ENCODE data around the gene COL6A3. TPM values are rescaled to one million over a fixed set of nuclear protein-coding genes. Genes with fewer than 3 reads are reported as not detected.

Gene COL6A3
- total and polyA plus RNA-seq, 2 of the 13 experiments (the other 11 are each of a cell fraction or from before 2014, with no cell fraction given), result 0.03 TPM; not detected in 1

DNA sequence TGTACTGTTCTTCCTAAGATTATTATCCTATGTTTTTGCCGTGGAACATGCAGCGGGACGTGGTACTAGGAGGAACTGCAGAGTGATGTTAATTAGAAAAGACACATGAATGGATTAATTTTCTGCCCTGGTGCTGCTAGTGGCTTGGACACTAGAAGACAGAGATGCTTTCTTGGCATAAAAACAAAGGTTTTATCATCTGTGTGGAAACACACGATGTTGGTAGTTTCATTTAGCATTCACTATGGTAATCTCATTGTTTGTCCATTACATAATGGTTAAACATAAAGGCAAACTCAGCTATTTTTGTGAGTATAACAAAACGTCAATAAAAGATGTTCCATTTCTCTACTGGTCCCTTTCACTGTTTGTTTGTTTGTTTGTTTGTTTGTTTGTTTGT is 22.8 kb downstream of the COL6A3 start (continued):
- TF ChIP-seq IKZF1 (IDR thresholded peaks at IDR 0.05), result no peak
- no peak for TF ChIP-seq ZNF577 (CRISPR knock-in tag; IDR thresholded peaks at IDR 0.05; ENCODE audit: borderline replicate concordance, low read depth)
- TF ChIP-seq ZKSCAN8 (CRISPR knock-in tag; IDR thresholded peaks at IDR 0.05; ENCODE audit: borderline replicate concordance), result no peak
- no peak for TF ChIP-seq NCOR1 (IDR thresholded peaks at IDR 0.05; ENCODE audit: borderline replicate concordance, low read length)
- no peak for TF ChIP-seq ZFAT (CRISPR knock-in tag; conservative IDR thresholded peaks at IDR 0.05)
- no peak for TF ChIP-seq RARG (CRISPR knock-in tag; IDR thresholded peaks at IDR 0.05; ENCODE audit: low read depth)
- TF ChIP-seq ZNF564 (CRISPR knock-in tag; IDR thresholded peaks at IDR 0.05), result no peak
- no peak for TF ChIP-seq KDM2A (CRISPR knock-in tag; IDR thresholded peaks at IDR 0.05; ENCODE audit: borderline replicate concordance, low read depth)

DNA sequence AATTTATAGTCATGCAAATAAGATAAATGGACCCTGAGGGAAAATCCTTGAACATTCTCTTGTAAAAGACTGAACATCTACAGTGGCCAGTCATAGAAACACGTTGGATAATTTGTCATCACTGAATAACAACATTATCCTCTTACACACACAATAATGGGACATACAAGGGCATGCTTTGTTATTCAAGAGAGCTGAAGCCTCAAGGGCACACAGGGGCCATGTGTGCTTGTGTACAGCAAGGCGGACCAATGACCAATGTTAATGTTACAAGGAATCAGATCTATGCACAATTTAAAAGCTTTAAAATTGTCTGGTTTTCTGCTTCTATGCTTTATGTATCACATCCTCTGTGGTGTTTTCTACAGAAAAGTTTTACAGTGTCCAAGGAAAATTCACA is 23.7 kb downstream of the COL6A3 start:
- WGBS (ENCODE audit: low lambda C conversion rate), result 7% methylated on average over 2 of the region's 2 CpGs
- no TSS peak for BruUV-seq (replicated peaks)
- Histone ChIP-seq H3K4me2 (ENCODE audit: low read depth, low read length) (no peak overlapping the region), H3K9ac (ENCODE audit: insufficient read depth, low read depth, low read length) (no peak overlapping the region), H3K4me1 (ENCODE audit: insufficient read depth, low read length) (no peaks in the 10 kb centered on the region), H3K27ac (ENCODE audit: extremely low read length, insufficient read depth, low read length) (no peak overlapping the region), H2AFZ (ENCODE audit: low read length) (no peak overlapping the region), H3K36me3 (replicated peaks in 1 of 2; ENCODE audit: control insufficient read depth in 1 of 2, insufficient read depth in 2 of 2, low read length in 2 of 2) (no peaks in the 10 kb centered on the region), H3K79me2 (ENCODE audit: insufficient read depth, low read length) (no peaks in the 10 kb centered on the region), H3K4me3 (replicated peaks in 1 of 3; ENCODE audit: insufficient read depth in 1 of 3, low read depth in 2 of 3, low read length in 3 of 3) (no peak overlapping the region), H3K9me3 (ENCODE audit: low read length) (no peaks in the 10 kb centered on the region), H4K20me1 (ENCODE audit: insufficient read depth, low read length) (no peaks in the 10 kb centered on the region), H3K27me3 (ENCODE audit: control insufficient read depth in 1 of 2, insufficient read depth in 2 of 2, low read length in 2 of 2) (peaks cover 0 to 42% of the 10 kb centered on the region in 2 experiments; a peak in 3 of 5 replicates)
- POLR2A ChIA-PET, result no interaction called here
- FAIRE-seq, result no peak
- no peak for DNase-seq (ENCODE audit: low spot score)
- in situ Hi-C loops (cut with HindIII; ENCODE audit: extremely low pct_ligation_motif_present, low pct_unique_long_range_greater_than_20kb), result no loop called here
- CTCF ChIA-PET (ENCODE audit: low intra/inter-chr PET ratio, low total read pairs), result no interaction called here
- intact Hi-C loops (cut with micrococcal nuclease; ENCODE audit: unreplicated experiment), result no loop called here
- no peak for ATAC-seq
- TF ChIP-seq SMYD3 (CRISPR knock-in tag; IDR thresholded peaks at IDR 0.05) (no peak), EHMT2 (IDR thresholded peaks at IDR 0.05; ENCODE audit: borderline replicate concordance, low read depth, low read length) (no peak), ZBTB38 (CRISPR knock-in tag; IDR thresholded peaks at IDR 0.05) (no peak), ZBTB42 (CRISPR knock-in tag; IDR thresholded peaks at IDR 0.05) (no peak), PHB2 (IDR thresholded peaks at IDR 0.05; ENCODE audit: partially characterized antibody) (no peak), ARID2 (CRISPR knock-in tag; IDR thresholded peaks at IDR 0.05; ENCODE audit: borderline replicate concordance) (no peak), ZNF235 (CRISPR knock-in tag; IDR thresholded peaks at IDR 0.05; ENCODE audit: borderline replicate concordance) (no peak)
- TF ChIP-seq, protein P1, sequence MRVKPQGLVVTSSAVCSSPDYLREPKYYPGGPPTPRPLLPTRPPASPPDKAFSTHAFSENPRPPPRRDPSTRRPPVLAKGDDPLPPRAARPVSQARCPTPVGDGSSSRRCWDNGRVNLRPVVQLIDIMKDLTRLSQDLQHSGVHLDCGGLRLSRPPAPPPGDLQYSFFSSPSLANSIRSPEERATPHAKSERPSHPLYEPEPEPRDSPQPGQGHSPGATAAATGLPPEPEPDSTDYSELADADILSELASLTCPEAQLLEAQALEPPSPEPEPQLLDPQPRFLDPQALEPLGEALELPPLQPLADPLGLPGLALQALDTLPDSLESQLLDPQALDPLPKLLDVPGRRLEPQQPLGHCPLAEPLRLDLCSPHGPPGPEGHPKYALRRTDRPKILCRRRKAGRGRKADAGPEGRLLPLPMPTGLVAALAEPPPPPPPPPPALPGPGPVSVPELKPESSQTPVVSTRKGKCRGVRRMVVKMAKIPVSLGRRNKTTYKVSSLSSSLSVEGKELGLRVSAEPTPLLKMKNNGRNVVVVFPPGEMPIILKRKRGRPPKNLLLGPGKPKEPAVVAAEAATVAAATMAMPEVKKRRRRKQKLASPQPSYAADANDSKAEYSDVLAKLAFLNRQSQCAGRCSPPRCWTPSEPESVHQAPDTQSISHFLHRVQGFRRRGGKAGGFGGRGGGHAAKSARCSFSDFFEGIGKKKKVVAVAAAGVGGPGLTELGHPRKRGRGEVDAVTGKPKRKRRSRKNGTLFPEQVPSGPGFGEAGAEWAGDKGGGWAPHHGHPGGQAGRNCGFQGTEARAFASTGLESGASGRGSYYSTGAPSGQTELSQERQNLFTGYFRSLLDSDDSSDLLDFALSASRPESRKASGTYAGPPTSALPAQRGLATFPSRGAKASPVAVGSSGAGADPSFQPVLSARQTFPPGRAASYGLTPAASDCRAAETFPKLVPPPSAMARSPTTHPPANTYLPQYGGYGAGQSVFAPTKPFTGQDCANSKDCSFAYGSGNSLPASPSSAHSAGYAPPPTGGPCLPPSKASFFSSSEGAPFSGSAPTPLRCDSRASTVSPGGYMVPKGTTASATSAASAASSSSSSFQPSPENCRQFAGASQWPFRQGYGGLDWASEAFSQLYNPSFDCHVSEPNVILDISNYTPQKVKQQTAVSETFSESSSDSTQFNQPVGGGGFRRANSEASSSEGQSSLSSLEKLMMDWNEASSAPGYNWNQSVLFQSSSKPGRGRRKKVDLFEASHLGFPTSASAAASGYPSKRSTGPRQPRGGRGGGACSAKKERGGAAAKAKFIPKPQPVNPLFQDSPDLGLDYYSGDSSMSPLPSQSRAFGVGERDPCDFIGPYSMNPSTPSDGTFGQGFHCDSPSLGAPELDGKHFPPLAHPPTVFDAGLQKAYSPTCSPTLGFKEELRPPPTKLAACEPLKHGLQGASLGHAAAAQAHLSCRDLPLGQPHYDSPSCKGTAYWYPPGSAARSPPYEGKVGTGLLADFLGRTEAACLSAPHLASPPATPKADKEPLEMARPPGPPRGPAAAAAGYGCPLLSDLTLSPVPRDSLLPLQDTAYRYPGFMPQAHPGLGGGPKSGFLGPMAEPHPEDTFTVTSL (CRISPR knock-in tag; IDR thresholded peaks at IDR 0.05; ENCODE audit: borderline replicate concordance), result no peak

Measured in HepG2 (cell line).